GM21529 (cell line): Measurements from ENCODE around the gene PHF21A.
"Not testable (repeated sequence)": the region's sequence is repeated elsewhere in the genome, so short reads cannot be mapped to it uniquely, and the experiment has no call there.

Experiments
- ATAC-seq: cut with Tn5 transposase; IDR thresholded peaks from one replicate; pipeline ENCODE4 v1.9.1; 2021; ENCODE audit not compliant: unreplicated experiment

Gene PHF21A

DNA sequence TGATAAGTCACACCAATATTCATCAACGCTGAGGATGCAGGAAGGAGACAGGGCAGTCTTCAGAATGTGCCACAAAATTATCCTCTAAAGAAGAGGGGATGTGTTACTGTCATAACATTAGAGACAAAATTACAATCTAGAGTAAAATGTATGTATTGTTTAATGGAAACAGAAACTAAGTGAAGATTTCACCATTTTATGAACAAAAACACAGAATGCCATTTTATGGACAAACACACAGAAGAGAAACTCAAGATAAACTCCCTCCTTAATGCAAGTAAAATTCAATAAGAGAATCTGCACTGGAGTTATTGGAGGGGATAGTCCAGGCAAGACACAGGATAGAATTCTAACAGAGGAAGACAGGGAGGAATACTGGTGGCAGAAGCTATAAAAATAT is 136.0 kb downstream of the PHF21A start:
- ATAC-seq = no peak

DNA sequence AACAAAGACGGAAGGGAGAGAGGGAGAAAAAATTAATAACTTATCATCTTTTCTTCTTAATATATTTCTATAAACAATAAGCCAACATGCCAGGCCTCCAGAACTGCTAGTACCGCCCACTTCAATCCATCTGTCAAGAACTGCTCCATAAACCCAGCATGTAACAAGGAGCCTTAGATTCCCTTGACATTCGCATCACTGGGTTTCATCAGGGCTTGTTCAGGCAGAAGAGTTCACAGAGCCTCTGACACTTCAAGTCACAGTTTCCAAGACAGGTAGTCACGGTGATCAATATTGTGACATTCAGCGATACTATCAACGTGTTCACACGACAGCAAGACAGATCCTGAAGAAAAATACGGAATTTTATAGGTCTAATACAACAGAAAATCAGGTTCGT is 137.1 kb downstream of the PHF21A start:
- ATAC-seq = no peak

DNA sequence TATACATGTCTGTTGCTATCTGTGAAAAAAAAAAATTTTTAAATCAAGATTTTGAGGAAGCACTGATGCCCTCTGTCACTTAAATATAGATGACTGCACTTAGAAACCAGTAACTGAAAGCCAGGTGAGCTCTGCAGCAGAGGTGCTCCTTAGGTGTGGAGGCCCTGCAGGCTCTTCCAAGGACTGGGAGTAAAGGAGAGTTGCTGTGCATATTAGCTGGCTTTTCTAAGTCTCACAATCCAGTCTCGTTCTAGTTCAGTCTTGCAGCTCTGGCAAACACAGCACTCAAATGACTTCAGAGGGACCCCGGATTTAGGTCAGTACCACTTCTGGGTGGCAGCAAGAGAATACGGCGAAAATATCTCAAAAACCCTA is 137.8 kb downstream of the PHF21A start:
- no peak for ATAC-seq

DNA sequence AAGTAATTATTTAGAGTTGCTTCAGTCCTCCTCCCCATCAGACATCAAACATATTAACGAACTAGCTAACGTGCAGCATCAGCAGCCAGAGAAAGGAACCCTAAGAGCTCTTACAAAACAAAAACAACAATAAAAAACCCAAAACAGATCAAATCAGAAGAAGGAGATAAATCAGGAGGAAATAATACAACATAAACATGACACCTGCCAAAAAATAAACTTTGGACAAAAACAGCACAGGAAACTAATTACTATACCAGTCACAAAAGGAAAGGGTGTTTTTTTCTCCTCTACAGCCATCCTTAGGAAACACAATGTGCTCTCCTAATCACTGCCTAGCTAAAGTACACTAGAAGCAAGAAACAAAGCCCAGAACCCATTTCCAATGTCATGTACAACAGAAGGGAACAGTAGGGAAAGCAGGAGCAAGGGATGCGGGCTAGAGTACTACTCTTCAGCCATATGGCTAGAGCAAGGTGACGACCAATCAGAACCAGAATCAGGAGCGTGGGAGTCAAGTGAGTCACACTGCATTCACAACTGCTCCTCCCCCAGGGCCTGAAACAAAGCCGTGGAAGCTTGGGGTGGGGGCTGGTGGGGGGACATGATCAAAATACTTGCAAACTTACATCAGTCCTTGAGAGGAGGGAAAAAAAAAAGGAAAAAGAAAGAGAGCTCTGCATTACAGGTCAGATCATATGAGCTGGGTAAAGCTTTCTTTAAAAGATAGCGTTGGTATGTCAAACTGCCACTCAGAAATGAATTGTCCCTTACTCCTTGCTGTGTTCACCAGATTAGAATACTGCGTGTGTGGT is 138.4 kb downstream of the PHF21A start:
- no peak for ATAC-seq

DNA sequence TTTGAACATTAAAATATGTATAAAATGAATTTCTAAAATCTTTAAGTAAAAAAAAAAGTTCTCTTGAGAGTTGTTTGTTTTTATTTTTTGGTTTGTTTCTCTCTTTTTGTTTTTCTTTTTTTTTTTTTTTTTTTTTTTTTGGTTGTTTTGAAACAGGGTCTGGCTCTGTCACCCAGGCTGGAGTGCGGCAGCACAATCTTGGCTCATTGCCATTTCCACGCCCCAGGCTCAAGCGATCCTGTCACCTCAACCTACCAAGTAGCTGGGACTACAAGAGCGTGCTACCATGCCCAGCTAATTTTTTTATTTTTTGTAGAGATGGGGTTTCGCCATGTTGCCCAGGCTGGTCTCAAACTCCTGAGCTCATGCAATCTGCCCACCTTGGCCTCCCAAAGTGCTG is 139.4 kb downstream of the PHF21A start:
- not testable (repeated sequence) for ATAC-seq

DNA sequence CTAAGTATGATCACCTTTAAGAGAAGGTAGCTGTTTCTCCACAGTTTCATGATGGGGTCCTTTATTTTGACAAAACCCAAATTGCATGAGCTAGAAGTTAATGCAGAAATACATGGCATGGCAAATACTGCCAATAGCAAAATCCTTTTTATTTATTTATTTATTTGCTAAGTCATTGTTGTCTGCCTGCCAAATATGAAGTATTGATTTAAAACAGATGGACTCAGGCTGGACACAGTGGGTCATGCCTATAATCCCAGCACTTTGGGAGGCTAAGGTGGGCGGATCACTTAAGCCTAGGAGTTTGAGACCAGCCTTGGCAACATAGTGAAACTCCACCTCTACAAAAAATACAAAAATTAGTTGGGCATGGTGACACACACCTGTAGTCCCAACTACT is 146.4 kb downstream of the PHF21A start:
- no peak for ATAC-seq

DNA sequence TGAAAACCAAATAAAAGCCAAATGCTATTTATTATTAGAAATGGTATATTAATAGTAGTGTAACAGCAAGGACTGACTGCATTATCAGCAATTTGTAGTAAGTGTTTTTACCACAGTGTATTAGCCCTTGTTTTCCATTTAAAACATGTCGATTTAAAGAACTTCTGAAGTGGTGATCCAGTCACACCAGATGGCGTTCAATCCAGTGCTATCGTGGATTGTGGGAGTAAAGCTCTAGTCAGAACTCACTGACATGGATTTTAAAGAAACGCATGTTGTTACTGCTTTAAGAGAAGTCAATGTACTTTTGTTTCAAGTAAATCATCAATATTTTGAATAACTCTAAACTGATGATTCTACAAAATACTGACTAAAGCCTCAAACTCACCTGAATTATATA is 147.7 kb downstream of the PHF21A start:
- ATAC-seq = no peak

DNA sequence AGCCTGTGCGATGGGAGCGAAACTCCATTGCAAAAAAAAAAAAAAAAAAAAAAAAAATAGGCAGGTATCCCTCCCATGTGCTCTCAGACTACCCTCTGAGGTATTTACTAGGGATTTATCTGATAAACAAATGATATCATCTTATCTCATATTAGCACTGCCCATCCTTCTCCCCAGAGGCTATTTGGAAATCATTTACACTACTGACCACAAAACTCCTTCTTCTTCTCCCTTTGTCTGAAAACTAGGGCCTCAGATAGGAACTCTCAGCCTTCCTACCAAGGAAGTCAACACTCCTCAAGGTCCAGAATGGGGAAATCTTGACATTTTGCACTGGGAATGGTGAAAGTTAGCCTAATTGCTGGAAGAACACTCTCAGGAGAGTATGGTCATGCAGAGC is 152.4 kb downstream of the PHF21A start:
- no peak for ATAC-seq

DNA sequence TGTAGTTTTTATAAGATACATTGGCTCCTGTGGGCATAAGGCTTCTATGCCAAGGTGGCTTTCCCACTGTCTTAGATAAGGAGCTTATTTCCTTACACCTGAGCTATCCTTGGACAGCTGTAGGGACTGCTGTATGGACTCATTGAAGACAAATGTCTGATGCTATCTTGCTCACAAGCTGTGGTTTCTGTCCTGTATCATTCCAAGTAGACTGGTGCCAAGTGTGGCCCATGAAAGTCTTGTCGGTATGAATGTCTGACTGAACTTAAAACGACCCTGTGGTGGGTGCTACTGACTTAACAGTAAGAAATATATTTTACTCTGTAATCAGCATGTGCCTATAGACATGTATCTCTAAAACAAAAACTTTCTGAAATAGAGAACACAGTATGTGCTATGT is 153.7 kb downstream of the PHF21A start:
- ATAC-seq = no peak

DNA sequence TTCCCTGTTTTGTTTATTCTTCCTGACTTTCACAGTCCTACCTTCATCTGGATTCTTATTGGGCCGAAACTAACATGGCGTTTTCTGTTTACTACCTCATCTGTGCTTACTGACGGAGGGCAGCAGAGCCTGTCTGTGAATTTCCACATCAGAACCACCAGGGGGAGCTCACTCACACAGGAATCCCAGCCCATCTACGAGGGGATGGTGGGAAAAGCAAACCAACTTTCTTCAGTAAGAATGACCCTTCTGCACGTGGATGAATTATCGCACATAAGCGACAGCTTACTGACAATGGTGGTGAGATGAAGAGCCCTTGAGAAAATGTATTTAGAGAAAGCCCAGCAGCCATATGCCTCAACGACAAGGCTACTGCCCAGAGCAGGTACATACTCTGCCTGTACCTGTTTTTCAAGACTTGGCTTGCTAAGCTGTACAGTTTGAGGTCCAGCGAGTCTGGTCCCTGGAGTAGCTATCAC is 156.3 kb downstream of the PHF21A start:
- peak; percentile 80 for ATAC-seq

DNA sequence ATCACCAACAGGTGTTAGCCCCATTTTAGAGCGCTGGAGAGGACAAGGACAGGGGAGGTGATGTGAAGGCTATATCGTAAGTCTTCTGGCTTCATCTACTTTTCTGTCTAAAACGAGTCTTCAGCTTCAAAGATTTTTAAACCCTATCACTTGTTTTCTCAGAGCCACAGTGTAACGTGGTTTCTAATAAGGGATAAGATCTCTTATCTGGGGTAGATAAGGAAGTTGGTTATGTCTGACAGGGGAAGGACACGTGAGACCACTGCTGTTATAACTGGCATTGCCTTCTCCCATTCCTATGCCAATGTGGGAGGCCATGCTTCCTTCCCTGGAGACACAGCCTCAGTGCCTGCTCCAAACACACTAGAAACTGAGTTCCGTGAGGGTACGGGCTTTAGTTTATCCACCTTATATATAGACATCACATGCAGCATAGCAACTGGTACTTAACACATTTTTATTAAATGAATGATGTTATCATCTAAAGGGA is 159.5 kb downstream of the PHF21A start:
- no peak for ATAC-seq

DNA sequence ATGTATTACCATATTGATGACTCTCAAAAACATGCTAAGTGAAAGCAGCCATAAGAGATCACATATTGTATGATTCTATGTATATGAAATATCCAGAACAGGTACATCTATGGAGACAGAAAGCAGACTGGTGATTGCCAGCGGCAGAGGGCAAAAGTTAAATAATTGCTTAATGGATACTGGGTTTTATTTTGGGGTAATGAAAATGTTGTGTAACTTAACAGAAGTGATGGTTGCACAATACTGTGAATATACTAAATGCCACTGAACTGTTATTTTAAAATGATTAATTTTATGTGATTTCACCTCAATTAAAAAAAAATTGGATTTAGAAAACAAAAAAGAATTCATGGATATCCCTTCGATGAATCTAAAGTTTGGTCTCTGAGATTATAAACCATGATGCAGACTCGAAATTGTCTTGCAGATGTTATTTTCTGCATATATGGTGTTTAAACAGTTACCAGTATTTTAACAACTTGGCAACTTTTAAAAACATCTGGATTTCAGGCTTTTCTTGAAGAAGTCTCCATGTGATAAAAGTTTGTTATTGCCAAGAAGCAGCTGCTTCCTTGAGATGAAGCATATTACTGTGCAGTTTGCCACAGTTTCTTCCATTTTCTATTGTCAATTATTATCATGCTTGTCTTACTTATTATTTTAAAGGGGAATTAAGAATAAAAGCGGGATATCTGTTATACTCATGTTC is 160.7 kb downstream of the PHF21A start:
- no peak for ATAC-seq

DNA sequence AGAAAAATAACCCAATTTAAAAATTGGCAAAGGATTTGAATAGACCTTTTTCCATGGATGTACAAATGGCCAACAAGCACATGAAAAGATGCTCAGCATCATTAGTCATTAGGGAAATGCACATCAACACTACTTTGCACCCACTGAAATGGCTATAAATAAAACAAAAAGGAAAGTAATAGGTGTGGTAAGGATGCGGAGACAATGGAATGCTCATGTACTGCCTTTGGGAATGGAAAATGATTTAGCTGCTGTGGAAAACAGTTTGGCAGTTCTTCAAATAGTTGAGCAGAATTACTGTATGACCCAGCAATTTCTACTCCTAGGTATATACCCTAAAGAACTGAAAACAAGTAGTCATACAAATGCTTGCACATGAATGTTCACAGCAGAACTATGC is 161.4 kb downstream of the PHF21A start:
- no peak for ATAC-seq

DNA sequence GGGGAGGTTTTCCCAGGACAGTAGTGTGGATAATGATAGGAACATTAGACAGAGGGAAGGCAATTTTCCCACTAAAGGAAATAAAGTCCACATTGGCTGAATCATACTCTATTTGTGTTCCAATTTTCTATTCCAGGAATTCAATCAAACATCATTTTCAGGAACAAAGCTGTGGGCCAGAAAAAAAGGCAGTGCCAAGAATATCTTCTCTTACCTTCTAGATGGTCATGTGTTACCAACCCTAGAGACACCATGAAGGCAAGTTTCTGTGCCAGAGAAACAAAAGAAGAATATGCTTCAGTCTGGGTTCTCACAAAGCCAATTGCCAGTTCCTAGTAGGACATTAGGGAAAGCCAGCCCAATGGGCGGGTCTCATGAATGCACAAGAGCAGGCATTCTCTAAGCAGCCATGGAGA is 171.3 kb downstream of the PHF21A start:
- no peak for ATAC-seq

DNA sequence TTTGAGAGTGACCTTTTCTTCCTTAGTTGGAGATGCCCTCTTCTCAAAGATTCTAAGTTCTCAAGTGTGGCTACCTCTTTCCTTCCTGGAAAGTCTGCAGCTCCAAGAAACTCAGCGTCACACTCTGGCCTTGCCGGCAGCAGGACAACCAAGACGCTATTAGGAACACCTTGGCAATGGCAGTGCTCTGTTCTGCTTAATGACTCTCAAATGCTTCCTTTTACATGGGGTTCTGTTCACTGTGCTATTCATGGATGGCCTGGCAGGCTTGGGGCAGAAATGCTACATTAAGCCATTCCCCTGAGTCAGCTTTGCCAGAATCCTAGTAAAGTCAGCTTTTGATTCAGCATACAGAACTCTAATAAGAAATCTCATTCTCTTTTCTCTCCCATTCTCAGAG is 172.9 kb downstream of the PHF21A start:
- no peak for ATAC-seq

DNA sequence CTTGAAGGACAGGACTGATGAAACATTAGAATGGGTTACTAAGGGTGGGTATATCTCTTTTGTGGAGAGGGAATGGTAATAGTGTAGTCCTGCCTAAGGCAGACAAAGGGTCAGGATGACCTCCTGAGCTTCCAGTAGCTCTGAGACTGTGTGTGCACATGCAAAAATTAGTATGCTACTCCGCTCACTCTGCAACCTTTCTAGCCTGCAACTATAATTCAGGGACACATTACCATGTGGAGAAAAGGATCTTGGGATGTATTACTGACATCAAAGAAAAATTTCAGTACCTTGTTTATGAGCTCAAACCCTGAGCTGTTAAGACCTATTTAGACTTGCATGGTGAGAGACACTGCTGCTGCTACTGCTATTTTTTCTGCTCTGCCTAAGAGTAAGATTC is 173.4 kb downstream of the PHF21A start:
- ATAC-seq = no peak

DNA sequence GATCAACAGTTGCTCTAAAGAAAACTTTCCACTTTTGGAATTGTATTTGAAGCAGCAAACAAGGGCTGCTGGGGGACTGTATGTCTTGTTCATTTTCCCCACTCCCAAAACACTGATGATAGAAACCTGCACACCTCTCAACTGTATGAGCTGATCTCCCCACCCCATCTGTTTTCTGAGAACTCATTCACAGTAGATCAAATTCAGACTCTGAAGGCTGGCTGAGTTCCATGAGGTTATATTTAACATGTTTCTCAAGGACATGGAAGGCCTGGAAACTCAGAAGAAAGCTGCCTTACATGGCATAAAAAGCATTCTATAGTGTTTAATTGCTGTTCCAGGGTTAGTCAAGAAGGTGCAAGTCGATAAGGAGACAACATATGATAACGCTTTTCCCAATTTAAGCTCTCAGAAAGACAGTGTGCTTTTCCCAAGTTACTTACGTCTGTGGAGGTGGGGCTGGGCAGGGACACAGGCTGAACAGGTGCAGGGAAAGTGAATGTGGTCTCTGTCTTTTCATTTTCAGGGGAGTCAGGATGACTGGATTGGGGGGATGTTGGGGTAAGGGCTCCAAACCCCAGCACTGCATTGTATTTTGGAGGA is 175.8 kb downstream of the PHF21A start:
- no peak for ATAC-seq

DNA sequence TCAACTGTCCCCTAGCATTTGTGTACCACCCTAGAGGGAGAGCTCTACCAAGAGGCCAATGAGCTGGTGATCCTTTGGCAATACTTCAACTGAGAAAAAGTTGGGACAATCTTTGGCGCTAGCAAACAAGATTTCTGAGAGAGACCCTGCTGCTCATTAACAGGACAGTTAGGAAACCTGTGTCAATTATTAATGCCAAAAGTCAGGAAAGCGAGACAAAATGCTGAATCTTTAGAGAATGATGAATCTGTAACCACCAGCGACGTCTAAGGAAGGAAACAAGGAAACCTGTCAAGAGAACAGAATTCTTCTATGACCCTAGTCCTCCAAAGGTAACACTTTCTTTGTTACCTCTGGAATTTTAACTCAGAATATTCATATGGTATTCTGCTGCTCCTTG is 178.9 kb downstream of the PHF21A start:
- ATAC-seq = no peak

DNA sequence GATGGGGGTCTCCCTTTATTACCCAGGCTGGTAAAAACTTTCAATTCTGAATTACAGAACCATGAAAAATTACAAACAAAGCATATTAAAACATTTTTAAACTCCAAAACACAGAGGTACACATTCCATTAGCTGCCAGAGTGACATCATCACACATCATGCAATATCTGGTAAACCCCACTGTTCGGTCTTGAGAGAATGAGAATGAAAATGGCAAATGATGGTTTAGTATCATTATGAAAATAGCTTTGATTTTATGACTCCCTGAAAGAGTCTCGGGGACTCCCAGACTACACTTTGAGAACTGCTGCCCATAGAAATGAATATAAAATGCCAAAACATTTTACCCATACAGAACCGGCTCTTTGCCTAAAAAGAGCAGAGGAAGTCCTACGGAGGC is 180.0 kb downstream of the PHF21A start:
- no peak for ATAC-seq

DNA sequence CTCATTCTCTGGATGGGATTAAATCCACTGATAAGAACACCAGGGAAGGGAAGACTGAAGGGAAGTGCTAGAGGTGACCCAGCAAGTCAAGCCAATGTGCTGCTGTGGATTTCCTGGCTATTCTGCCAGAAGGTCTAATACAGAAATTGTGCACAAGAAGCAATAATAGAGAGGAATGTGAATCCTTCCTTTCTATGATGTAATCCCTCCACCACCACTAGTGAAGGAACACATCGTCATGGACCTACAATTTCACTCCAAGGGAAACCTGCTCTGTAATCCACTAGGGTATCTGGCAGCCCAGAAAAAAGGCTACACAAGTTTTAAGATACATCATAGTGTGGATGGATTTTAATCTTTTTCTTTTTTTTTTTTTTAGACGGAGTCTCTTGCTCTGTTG is 181.4 kb downstream of the PHF21A start:
- ATAC-seq = no peak

DNA sequence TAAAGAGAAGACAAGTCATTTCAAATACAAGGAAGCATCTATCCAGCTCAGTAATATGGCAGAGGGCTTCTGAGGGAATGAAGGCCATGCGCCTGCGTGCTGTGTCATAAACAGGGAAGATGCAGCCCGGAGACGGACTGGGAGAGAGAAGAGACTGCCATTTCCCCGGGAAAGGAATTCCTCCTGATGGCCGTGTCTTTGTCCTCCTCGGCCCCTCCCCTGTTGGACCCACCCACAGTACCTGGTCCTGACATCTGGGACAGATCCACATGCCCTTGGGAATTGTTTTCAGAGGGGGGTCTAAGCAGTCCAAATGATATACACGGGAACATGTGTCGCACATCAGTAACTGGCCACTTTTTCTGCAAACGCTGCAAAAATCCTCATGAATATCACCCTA is 183.3 kb downstream of the PHF21A start:
- ATAC-seq = no peak

DNA sequence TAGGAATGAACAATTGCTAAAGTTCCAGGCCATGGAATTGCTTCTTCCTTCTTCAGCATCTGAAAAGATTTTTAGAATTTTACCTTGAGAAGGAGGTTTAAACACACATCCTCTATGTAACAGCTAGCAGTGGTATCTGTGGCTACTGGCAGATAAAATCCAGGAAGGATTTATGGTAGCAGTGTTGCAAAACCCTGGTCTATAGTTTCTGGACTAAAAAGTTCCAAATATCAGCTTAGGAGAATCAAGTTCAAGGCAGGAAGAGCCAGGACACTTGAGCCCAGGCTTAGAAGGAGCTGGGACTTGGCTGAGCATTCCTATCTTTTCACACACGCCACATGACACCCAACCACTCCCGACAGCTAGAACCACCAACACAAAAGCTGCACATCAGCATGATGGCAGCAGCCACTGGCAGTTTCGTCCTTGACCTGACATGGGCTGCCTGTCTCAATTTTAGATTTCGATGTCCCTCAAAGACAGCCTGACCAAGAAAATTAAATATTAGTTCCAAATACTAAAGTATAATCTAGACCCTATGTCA is 184.7 kb downstream of the PHF21A start:
- no peak for ATAC-seq
